ENCODE results near the gene TMEFF2. TPM values are rescaled to one million over a fixed set of nuclear protein-coding genes. Genes with fewer than 3 reads are reported as not detected.

Gene TMEFF2
- total RNA-seq, 2 donors from 2014 or later, result not detected

DNA sequence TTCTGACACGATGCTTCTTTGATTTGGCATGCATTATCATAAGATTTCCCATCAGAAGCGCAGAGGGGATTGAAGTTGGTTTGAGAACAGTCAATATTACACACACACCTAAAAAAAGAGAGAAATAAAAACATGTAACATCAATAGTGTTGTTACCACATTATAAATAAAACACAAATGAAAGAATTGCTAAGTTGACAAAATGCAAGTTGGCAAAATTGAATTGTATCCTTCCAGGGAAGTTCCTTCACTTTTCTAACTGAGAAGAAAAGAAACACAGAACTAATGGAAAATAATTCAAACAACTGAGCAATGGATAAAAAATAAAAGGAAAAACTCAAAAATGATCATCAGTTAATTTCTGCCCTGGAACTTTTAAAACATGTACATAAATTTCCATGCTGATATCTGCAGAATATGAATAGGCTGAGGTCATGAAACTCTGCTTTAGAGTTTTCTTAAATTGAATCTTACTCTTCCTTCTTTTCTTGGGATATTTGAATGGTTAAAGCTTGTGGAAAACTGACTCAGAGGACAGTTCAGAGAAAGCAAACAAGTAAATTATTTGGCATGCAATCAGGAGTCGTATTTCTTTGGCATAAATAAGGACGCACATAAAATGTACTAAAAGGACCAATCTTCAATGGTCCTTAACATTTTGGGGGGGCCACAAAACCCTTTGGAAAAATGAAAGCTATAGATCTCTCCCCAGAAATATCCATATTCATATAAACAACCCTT is 195.5 kb downstream of the TMEFF2 start:
- no peaks in the 10 kb centered on the region for H3K36me3 Mint-ChIP-seq
- ATAC-seq, result no peak
- H3K4me1 Mint-ChIP-seq (ENCODE audit: low read depth in 2 of 2), result no peaks in the 10 kb centered on the region
- H3K27me3 Mint-ChIP-seq, result peaks cover 2 to 5% of the 10 kb centered on the region in 2 donors
- H3K9me3 Mint-ChIP-seq, result no peaks in the 10 kb centered on the region
- DNase-seq (ENCODE audit: low spot score), result no peak
- H3K27ac Mint-ChIP-seq, result no peak overlapping the region
- no peak overlapping the region for H3K4me3 Mint-ChIP-seq

DNA sequence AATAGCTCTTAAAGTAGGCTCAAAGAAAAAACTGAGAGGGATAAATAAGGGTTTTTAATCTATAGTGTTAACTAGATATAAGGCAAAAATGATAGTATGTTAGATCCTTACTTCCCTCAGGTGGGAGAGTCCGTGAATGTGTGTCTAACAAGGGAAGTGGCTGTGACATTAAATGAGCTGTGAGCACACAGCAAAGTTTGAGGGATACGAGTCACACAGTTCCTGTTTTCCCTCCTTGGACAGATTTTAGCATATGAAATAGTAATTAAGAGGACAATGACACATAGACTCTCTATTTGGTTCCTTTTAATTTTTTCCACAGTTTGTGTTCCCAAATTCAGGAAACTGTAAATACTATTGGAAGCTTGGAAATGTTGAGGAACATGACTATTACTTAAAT is 199.4 kb downstream of the TMEFF2 start:
- Mint-ChIP-seq H3K27me3 (peaks cover 2 to 13% of the 10 kb centered on the region in 2 donors), H3K9me3 (no peaks in the 10 kb centered on the region), H3K27ac (no peak overlapping the region), H3K4me3 (no peak overlapping the region), H3K36me3 (no peaks in the 10 kb centered on the region), H3K4me1 (ENCODE audit: low read depth in 2 of 2) (no peaks in the 10 kb centered on the region)
- ATAC-seq (no peak), DNase-seq (ENCODE audit: low spot score) (no peak)

DNA sequence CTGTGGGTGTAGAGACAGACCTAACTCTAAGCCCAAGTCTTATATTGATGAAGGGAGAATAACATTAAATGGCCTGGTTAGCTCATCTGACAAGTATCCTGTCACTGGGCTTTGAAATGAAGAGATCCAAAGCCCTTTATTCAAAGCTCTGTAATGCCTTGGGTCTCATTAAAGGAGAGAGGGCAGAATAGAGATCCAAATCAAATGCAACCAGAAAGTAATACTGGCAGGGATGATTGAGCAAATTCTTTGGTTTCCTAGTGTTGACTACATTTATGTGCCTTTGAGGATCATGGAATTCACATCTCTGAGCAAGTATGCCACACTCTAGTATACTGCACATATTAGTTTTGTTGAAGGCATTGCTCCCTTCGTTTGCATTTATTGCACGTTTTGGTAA is 200.0 kb downstream of the TMEFF2 start:
- H3K36me3 Mint-ChIP-seq, result no peaks in the 10 kb centered on the region
- DNase-seq (ENCODE audit: low spot score) (no peak), ATAC-seq (no peak)
- H3K27ac Mint-ChIP-seq, result no peak overlapping the region
- peaks cover 2 to 13% of the 10 kb centered on the region in 2 donors for H3K27me3 Mint-ChIP-seq
- H3K9me3 Mint-ChIP-seq, result no peaks in the 10 kb centered on the region
- H3K4me1 Mint-ChIP-seq (ENCODE audit: low read depth in 2 of 2), result no peaks in the 10 kb centered on the region
- H3K4me3 Mint-ChIP-seq, result no peak overlapping the region

DNA sequence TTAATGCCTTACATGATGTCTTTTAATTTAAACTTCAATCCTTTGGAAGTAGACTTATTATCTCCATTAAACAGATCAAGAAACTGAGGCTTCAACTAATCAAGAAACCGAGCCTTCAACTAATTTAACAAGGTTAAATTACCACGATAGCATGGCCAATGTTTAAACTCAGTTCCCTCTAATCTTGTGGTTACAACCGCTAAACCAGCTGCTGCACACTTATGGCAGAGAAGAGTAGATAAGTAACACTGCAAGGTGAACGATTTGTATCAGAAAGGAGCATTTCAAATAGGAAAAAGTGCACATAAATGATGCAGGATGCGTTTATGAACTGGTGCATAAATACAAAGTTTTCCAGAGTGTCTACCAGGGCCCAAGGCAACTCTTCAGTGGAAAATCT is 203.3 kb downstream of the TMEFF2 start:
- Mint-ChIP-seq H3K4me1 (ENCODE audit: low read depth in 2 of 2) (no peaks in the 10 kb centered on the region), H3K27ac (no peak overlapping the region), H3K9me3 (no peaks in the 10 kb centered on the region), H3K27me3 (peaks cover 0 to 8% of the 10 kb centered on the region in 2 donors), H3K4me3 (no peak overlapping the region), H3K36me3 (no peaks in the 10 kb centered on the region)
- DNase-seq (ENCODE audit: low spot score) (no peak), ATAC-seq (no peak)

DNA sequence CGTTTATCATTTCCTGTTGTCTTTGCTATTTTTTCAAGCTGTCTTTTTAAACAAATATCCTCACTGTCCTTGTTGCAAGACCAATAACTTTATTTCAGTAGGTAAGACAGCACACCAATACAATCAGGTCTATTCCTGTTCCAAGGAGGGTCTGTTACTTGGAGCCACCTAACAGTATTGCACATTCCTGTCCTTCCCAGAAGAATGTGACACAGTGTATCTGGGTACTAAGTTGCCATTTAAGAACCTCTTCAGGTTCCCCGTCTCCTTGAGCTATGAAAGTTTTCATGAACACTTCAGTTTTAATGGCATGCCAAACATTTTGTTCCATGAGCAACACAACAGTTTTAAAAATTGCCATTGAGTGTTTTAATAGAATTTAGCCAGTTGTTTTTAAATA is 209.0 kb downstream of the TMEFF2 start:
- Mint-ChIP-seq H3K36me3 (no peaks in the 10 kb centered on the region), H3K9me3 (no peaks in the 10 kb centered on the region), H3K27me3 (peaks cover 0 to 5% of the 10 kb centered on the region in 2 donors), H3K4me1 (ENCODE audit: low read depth in 2 of 2) (no peaks in the 10 kb centered on the region), H3K4me3 (no peak overlapping the region), H3K27ac (no peak overlapping the region)
- ATAC-seq (no peak), DNase-seq (ENCODE audit: low spot score) (no peak)

DNA sequence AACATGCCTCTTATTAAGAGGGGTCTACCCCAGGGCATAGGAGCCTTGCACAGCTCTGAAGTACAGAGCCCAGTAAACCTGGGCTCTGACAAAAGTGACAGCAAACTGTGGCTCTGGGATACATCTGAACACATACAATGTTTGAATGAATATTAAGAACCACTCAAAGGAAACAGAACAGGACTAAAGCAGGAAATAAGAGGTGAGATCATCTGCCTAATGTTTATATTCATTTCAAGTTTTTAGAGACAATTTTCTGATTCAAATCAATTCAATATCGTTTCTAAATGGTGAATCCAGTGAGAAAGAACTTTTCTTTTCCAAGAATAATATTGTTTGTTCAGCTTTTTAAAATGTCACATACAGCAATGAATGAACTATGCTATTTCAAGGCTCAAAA is 211.1 kb downstream of the TMEFF2 start:
- H3K27ac Mint-ChIP-seq, result no peak overlapping the region
- ATAC-seq (no peak), DNase-seq (ENCODE audit: low spot score) (no peak)
- no peaks in the 10 kb centered on the region for H3K9me3 Mint-ChIP-seq
- peaks cover 0 to 5% of the 10 kb centered on the region in 2 donors for H3K27me3 Mint-ChIP-seq
- no peak overlapping the region for H3K4me3 Mint-ChIP-seq
- no peaks in the 10 kb centered on the region for H3K36me3 Mint-ChIP-seq
- H3K4me1 Mint-ChIP-seq (ENCODE audit: low read depth in 2 of 2), result no peaks in the 10 kb centered on the region

DNA sequence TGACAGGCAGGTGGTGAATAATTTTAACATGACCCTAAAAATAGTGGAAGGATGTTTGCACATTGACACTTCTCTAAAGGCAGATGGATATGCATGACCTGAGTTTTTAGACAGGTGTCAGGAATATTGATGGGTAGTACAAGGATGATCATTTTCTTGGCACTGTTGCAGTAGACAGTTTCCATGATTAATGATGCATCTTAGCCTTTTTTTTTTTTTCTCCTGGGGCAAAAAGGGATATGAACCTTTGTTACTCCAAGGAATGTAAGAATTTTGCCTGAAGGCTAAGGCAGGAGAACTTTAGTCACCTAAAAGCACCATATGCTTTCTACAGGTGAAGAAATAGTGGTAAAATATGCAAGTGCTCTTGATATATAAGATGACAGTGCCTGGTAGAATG is 211.5 kb downstream of the TMEFF2 start:
- Mint-ChIP-seq H3K27me3 (peaks cover 0 to 5% of the 10 kb centered on the region in 2 donors), H3K36me3 (no peaks in the 10 kb centered on the region), H3K9me3 (no peaks in the 10 kb centered on the region), H3K4me3 (no peak overlapping the region), H3K27ac (no peak overlapping the region), H3K4me1 (ENCODE audit: low read depth in 2 of 2) (no peaks in the 10 kb centered on the region)
- ATAC-seq, result no peak
- DNase-seq (ENCODE audit: low spot score), result no peak

DNA sequence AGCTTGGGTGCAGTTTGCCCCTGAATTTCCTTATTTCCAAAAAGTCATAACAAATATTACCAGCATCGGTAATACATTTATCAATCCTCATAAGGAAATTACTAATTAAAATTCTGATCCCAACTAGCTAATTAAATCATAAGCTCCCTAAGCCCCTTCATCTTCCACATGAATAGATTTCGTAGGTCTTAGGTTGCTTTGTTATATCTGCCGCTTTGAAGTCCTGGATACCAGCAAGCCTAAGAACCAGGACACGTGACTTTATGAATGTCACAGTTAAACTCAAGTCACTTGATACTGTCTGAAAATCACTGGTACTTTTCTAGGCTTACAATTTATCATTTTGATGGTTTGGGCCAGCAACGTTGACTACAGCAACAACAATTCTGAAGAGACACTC is 213.0 kb downstream of the TMEFF2 start:
- no peak overlapping the region for H3K27ac Mint-ChIP-seq
- no peaks in the 10 kb centered on the region for H3K4me1 Mint-ChIP-seq (ENCODE audit: low read depth in 2 of 2)
- peaks cover 0 to 5% of the 10 kb centered on the region in 2 donors for H3K27me3 Mint-ChIP-seq
- DNase-seq (ENCODE audit: low spot score), result no peak
- no peaks in the 10 kb centered on the region for H3K36me3 Mint-ChIP-seq
- no peak for ATAC-seq
- no peak overlapping the region for H3K4me3 Mint-ChIP-seq
- no peaks in the 10 kb centered on the region for H3K9me3 Mint-ChIP-seq

DNA sequence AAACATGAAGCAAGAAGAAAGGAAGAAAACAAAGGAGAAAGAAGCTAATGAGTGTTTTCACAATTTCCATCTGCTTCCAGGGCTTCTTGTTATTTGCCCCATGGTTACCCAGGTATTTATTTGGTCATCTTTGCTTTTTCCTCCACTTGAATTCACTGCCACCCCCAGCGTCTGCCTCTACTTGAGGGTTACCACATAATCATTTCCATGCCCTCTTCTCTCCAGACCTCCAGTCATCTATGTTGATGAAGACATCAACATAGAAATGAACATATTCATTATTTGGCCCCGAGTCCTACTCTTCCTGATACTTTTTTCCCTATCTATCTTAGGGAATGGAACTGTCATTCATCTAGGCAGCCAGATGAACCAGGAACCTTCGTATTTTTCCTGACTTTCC is 214.2 kb downstream of the TMEFF2 start:
- Mint-ChIP-seq H3K4me3 (no peak overlapping the region), H3K4me1 (ENCODE audit: low read depth in 2 of 2) (no peaks in the 10 kb centered on the region), H3K27me3 (peaks cover 0 to 5% of the 10 kb centered on the region in 2 donors), H3K36me3 (no peaks in the 10 kb centered on the region), H3K9me3 (no peaks in the 10 kb centered on the region), H3K27ac (no peak overlapping the region)
- DNase-seq (ENCODE audit: low spot score), result no peak
- no peak for ATAC-seq

DNA sequence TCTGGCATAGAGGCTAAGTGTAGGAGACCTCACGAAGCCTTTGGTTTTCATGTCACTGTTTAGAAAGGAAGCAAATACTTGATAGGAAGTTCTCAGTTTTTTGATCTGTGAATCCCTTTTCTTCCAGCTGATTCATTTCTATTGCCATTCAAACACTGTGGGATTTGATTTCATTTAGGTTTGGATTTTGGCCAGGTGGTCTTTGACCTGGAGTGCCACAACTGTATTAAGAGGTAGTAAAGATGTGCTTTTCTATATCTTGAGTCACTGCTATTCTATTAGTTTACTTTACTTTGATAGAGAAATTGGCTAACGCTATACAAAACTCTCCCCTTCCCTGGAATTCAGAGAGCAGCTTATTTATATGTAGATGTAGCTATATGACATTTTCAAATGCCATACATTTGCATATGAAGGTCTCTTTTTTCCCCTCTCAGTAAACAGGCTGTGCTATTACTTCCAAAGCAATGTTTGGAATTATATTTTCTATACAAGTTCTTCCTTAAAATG is 215.5 kb downstream of the TMEFF2 start:
- Mint-ChIP-seq H3K27me3 (peaks cover 0 to 5% of the 10 kb centered on the region in 2 donors), H3K4me3 (no peak overlapping the region), H3K27ac (no peak overlapping the region), H3K36me3 (no peaks in the 10 kb centered on the region), H3K9me3 (no peaks in the 10 kb centered on the region), H3K4me1 (ENCODE audit: low read depth in 2 of 2) (no peaks in the 10 kb centered on the region)
- DNase-seq (ENCODE audit: low spot score), result no peak
- ATAC-seq, result no peak

DNA sequence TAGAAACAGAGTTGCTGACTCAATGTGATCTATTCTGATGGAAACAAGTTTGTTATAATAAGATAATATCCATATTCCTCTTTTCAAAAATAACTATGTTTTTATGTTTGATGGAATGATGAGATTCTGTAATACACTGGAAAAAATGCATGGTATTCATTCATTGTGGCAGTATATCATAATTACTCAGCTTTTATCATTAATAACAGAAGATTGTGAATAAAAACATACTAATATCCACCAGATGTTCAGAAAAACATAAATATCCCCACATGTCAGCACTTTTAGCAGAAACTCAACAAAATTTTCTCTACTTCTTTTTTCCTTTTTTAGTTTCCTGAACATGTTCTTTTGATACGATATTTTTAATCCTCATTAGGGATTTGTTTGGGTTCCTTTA is 217.0 kb downstream of the TMEFF2 start:
- H3K4me1 Mint-ChIP-seq (ENCODE audit: low read depth in 2 of 2), result no peaks in the 10 kb centered on the region
- H3K36me3 Mint-ChIP-seq, result no peaks in the 10 kb centered on the region
- H3K27ac Mint-ChIP-seq, result no peak overlapping the region

DNA sequence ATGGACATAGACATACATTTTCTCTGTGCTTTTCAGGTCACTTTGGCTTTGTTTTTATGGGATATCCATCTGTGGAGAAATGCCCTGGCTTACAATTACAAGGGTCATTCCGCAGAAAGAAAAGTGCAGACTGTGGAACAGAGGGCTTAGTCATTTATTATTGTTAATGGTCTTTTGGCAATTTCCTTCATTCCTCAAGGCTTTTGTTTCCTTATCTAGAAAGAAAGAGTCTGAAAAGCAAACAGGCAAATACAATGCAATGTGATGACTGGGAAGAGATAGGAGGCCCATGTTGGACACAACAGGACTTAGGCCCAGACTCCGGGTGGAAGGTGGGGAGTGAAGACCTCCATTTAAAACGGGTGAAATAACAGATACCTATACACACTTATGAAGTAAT is 218.3 kb downstream of the TMEFF2 start:
- Mint-ChIP-seq H3K27me3 (peaks cover 6 to 13% of the 10 kb centered on the region in 2 donors), H3K36me3 (no peaks in the 10 kb centered on the region), H3K4me3 (no peak overlapping the region), H3K4me1 (ENCODE audit: low read depth in 2 of 2) (no peaks in the 10 kb centered on the region), H3K27ac (no peak overlapping the region), H3K9me3 (no peaks in the 10 kb centered on the region)
- no peak for DNase-seq (ENCODE audit: low spot score)
- ATAC-seq, result no peak

More for the DNA sequence above, 217.0 kb downstream of the TMEFF2 start:
- H3K9me3 Mint-ChIP-seq, result no peaks in the 10 kb centered on the region
- H3K4me3 Mint-ChIP-seq, result no peak overlapping the region
- no peak for ATAC-seq
- H3K27me3 Mint-ChIP-seq, result peaks cover 0 to 3% of the 10 kb centered on the region in 2 donors
- DNase-seq (ENCODE audit: low spot score), result no peak

DNA sequence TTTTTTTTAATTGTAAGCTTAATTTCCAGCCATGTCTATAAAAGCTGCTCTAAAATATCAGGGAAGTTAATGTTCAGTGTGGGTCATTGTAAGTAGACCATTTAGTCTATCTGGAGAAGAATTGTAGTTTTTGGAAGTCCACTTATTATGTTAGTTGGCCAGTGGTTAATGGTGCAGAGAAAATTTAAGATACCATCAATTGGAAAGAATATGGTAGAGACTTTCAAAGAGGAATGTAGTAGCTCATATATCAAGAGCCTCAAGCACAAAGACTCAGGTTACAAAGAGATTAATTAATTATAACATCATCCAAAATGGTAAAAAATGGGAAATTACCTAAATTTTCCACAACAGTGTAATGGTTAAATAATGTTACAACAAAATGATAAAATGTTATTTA is 220.1 kb downstream of the TMEFF2 start:
- Mint-ChIP-seq H3K4me1 (ENCODE audit: low read depth in 2 of 2) (no peaks in the 10 kb centered on the region), H3K9me3 (no peaks in the 10 kb centered on the region), H3K36me3 (no peaks in the 10 kb centered on the region), H3K27me3 (peaks cover 3 to 14% of the 10 kb centered on the region in 2 donors), H3K27ac (no peak overlapping the region), H3K4me3 (no peak overlapping the region)
- ATAC-seq (no peak), DNase-seq (ENCODE audit: low spot score) (no peak)

DNA sequence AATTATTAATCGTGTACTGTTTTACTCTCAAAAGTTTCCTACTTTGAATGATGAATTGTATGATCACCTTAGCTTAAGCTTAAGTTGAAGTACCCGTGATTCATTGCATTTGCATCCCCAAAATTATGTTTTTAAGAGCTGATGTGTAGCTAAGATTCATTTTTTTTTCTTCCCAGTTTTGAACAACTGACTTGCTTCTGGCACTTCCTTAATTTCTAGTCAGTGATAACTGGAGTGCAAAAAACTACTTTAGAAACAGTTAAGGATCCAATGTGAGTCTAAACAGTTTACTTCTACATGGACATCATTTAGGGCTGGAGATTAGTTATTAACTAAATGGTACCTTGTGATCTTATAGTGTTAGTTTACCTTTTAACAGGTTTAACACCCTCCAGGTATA is 223.9 kb downstream of the TMEFF2 start:
- Mint-ChIP-seq H3K27me3 (peaks cover 6 to 18% of the 10 kb centered on the region in 2 donors), H3K4me3 (no peak overlapping the region), H3K27ac (no peak overlapping the region), H3K36me3 (no peaks in the 10 kb centered on the region), H3K9me3 (no peaks in the 10 kb centered on the region), H3K4me1 (ENCODE audit: low read depth in 2 of 2) (no peaks in the 10 kb centered on the region)
- DNase-seq (ENCODE audit: low spot score) (no peak), ATAC-seq (no peak)

DNA sequence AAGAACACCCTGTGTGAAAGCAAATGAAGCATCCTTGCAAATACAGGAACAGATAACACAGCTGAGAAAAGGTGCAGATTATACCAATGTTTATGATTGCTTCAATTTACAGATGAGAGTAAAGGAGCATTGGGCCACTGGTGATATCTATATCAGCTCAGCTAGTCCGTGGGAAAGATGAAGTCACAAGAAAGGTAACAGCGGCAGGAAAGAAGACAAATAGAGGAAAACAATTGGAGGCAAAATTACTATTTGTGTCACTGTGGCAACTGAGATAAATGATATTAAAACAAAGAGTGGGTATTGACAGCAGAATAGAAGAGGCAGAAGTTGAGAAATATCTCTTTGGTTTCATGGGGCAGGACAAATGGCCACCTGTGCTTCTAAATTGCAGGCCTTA is 226.6 kb downstream of the TMEFF2 start:
- Mint-ChIP-seq H3K36me3 (no peaks in the 10 kb centered on the region), H3K4me1 (ENCODE audit: low read depth in 2 of 2) (no peaks in the 10 kb centered on the region), H3K9me3 (no peaks in the 10 kb centered on the region), H3K27me3 (peaks cover 8 to 34% of the 10 kb centered on the region in 2 donors), H3K27ac (no peak overlapping the region), H3K4me3 (no peak overlapping the region)
- ATAC-seq (no peak), DNase-seq (ENCODE audit: low spot score) (no peak)

All from natural killer cell treated with Interleukin-12 subunit alpha and Interleukin-12 subunit beta and Interleukin-15 and Interleukin-18, amount 100 ng/mL, for 72 hours (primary cell).